Panc1 (cell line): ENCODE data around the gene PARVB. TPM values are rescaled to one million over a fixed set of nuclear protein-coding genes. Genes with fewer than 3 reads are reported as not detected.

Source experiments
- ATAC-seq: fragments of 200-7000 bp; cut with Tn5 transposase; 2 replicates; pipeline ENCODE4 v1.9.1; 2020; ENCODE audit warnings: mild to moderate bottlenecking, moderate library complexity
- BruUV-seq: library from RNA; stranded (reverse); fragments of 400-500 nt; replicated peaks from 2 replicates; lab custom pipeline; 2021; lab: Mats Ljungman, UMichigan
- CTCF ChIA-PET: fragments of 300-600 bp; sonication (Branson Sonifier 250); formaldehyde crosslinking; loops from one replicate; lab custom pipeline; 2022; ENCODE audit warnings: antibody characterized with exemption; lab: Charles Lee
- POLR2A ChIA-PET: fragments of 300-600 bp; sonication (Branson Sonifier 250); formaldehyde crosslinking; loops from one replicate; lab custom pipeline; 2022; ENCODE audit warnings: antibody characterized with exemption; lab: Charles Lee
- DNase-seq: peaks from one replicate; pipeline ENCODE4 v3.0.0-alpha.2; 2010; ENCODE audit warnings: low read depth, low spot score
- H3K27ac ChIP-seq: 2 replicates; pipeline ENCODE4 v1.5.1; 2011; ENCODE audit warnings: mild to moderate bottlenecking, low read length, inconsistent platforms
- H3K27me3 ChIP-seq: fragments of 200-500 bp; sonication (Bioruptor generic); 2 replicates; pipeline ENCODE4 v1.6.0; 2014; ENCODE audit warnings: low read length, inconsistent platforms; ENCODE audit not compliant: control insufficient read depth, insufficient read depth
- H3K36me3 ChIP-seq: fragments of 200-500 bp; sonication (Bioruptor generic); 2 replicates; pipeline ENCODE4 v1.5.1; 2014; ENCODE audit warnings: inconsistent platforms, mild to moderate bottlenecking, low read length, moderate library complexity; ENCODE audit not compliant: control insufficient read depth, insufficient read depth
- H3K4me1 ChIP-seq: 2 replicates; pipeline ENCODE4 v1.5.1; 2011; ENCODE audit warnings: inconsistent platforms, mild to moderate bottlenecking, low read length, moderate library complexity; ENCODE audit not compliant: control insufficient read depth, insufficient read depth
- H3K4me3 ChIP-seq, 2 experiments: 2 replicates each; pipeline ENCODE4 v1.5.1; 2011 to 2012; ENCODE audit warnings: low read depth in 2 of 2, low read length in 2 of 2, mild to moderate bottlenecking in 2 of 2, inconsistent platforms in 1 of 2, moderate library complexity in 1 of 2
- H3K9me3 ChIP-seq: fragments of 200-500 bp; sonication (Bioruptor generic); 2 replicates; pipeline ENCODE4 v1.5.1; 2014; ENCODE audit warnings: low read depth, mild to moderate bottlenecking, inconsistent platforms, low read length, moderate library complexity; ENCODE audit not compliant: control insufficient read depth, insufficient read depth
- CTCF ChIP-seq: fragments of 450-650 bp; IDR thresholded peaks from 2 replicates; pipeline ENCODE4 v1.5.1; 2017; ENCODE audit warnings: mild to moderate bottlenecking
- POLR2AphosphoS5 ChIP-seq: IDR thresholded peaks from 2 replicates; pipeline ENCODE4 v1.6.1; 2012; ENCODE audit warnings: mild to moderate bottlenecking, low read depth, low read length, moderate library complexity
- REST ChIP-seq, 2 experiments: IDR thresholded peaks; 2 replicates each; pipeline ENCODE4 v1.6.1; 2011 to 2012; ENCODE audit warnings: low read depth in 2 of 2, control low read depth in 1 of 2, low read length in 1 of 2, mild to moderate bottlenecking in 1 of 2, moderate library complexity in 1 of 2; ENCODE audit not compliant: insufficient read depth in 1 of 2
- SIN3A ChIP-seq: IDR thresholded peaks from 2 replicates; pipeline ENCODE4 v1.6.1; 2012; ENCODE audit warnings: low read depth, mild to moderate bottlenecking, low read length, moderate library complexity, borderline replicate concordance; ENCODE audit not compliant: insufficient read depth
- TCF7L2 ChIP-seq: IDR thresholded peaks from 2 replicates; pipeline ENCODE4 v1.6.1; 2011; ENCODE audit warnings: mild to moderate bottlenecking, low read depth, low read length, inconsistent platforms
- in situ Hi-C: cut with HindIII; loops from 2 replicates; pipeline ENCODE4 v1.10.0; 2016; ENCODE audit warnings: low sequenced_read_pairs, low pct_unique_long_range_greater_than_20kb
- intact Hi-C: fragments of 100-400 bp; cut with micrococcal nuclease; formaldehyde crosslinking; loops from one replicate; pipeline ENCODE4 v1.10.0; 2022; ENCODE audit not compliant: unreplicated experiment
- total RNA-seq: library from RNA; stranded (reverse); gene quantifications from one replicate; pipeline ENCODE4 v1.2.1, GENCODE V29; 2021; ENCODE audit not compliant: unreplicated experiment

PARVB gene
- total RNA-seq, 1 experiment from 2014 or later: 28.1 TPM

- TF ChIP-seq REST (IDR thresholded peaks at IDR 0.05; ENCODE audit: insufficient read depth in 1 of 2, low read depth in 2 of 2, low read length in 1 of 2): no peak
- TF ChIP-seq SIN3A: no peak
- no peak for TF ChIP-seq TCF7L2
- no peak for TF ChIP-seq CTCF
- no peak for TF ChIP-seq POLR2AphosphoS5
- DNase-seq (no peak), ATAC-seq (no peak)
- Histone ChIP-seq H3K4me3 (no peak overlapping the region), H3K9me3 (no peaks in the 10 kb centered on the region), H3K36me3 (no peaks in the 10 kb centered on the region), H3K4me1 (no peaks in the 10 kb centered on the region), H3K27ac (no peak overlapping the region), H3K27me3 (no peaks in the 10 kb centered on the region)
- POLR2A ChIA-PET: no interaction called here
- no TSS peak for BruUV-seq
- intact Hi-C loops: no loop called here
- in situ Hi-C loops: no loop called here
- CTCF ChIA-PET: no interaction called here
Observed at GRCh38 chr22:44045145-44045544, 21.0 kb downstream of the PARVB start.

DNA sequence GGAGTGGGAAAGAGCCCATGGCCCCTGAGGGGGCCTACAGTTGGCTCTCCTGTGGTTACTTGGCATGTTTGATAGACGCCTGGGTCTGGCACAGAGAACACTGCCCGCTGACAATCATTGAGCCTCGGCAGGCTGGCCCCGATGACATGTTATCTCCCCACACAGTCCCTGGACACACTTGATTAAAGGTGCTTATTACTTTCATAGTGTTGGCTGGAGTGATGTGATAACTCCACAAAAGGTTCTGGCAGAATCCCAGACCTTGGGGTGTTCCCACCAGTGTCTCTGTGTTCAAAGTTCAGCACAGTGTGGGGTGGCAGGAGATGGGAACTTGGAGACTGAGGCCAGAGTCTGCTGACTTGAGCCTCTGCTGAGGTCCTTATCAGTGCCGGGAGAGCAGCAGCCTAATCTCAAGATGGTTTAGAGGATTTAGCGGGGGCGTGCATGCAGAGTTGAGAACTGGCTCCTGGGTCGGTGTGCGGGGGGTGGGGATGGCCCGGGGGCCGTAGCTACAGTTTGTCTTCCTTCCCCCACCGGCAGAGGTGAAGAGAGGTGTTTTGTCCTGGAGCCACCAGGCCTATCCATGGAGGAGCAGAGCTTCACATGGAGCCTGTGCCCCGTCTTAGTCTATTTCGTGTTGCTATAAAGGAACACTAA lies 22.5 kb downstream of the PARVB start:
- no peaks in the 10 kb centered on the region for H3K9me3 ChIP-seq
- TF ChIP-seq CTCF (no peak), POLR2AphosphoS5 (no peak), TCF7L2 (no peak), REST (IDR thresholded peaks at IDR 0.05; ENCODE audit: insufficient read depth in 1 of 2, low read depth in 2 of 2, low read length in 1 of 2) (no peak), SIN3A (no peak)
- CTCF ChIA-PET: no interaction called here
- in situ Hi-C loops: no loop called here
- no peaks in the 10 kb centered on the region for H3K36me3 ChIP-seq
- H3K27me3 ChIP-seq: no peaks in the 10 kb centered on the region
- no peaks in the 10 kb centered on the region for H3K4me1 ChIP-seq
- DNase-seq: no peak
- no peak overlapping the region for H3K4me3 ChIP-seq
- POLR2A ChIA-PET: no interaction called here
- BruUV-seq: no TSS peak
- H3K27ac ChIP-seq: no peak overlapping the region
- intact Hi-C loops: no loop called here
- ATAC-seq: no peak
